ENCODE data around the gene PTAR1. TPM values are rescaled to one million over a fixed set of nuclear protein-coding genes. Genes with fewer than 3 reads are reported as not detected.

PTAR1 gene
- total RNA-seq, 1 donor from 2014 or later, result 52.9 TPM

DNA sequence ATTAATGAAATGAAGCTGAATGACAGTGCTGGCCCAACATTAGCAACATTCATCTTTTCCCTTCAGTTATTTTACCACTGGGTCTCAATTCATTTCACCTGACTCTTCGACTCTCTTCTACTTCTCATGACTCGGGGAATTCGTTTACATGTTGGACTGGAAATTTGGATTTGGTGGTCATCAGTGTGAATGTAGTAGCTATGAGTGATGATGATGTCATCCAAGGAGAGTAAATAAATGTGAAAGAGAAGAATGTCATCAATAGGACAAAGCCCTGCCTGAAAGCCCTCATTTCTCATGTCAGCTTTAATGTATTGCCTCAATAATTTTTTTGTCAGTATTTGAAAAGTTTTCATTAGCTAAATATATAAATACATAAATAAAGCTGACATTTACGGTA lies 38.9 kb upstream of the PTAR1 start:
- TF ChIP-seq, protein P1, sequence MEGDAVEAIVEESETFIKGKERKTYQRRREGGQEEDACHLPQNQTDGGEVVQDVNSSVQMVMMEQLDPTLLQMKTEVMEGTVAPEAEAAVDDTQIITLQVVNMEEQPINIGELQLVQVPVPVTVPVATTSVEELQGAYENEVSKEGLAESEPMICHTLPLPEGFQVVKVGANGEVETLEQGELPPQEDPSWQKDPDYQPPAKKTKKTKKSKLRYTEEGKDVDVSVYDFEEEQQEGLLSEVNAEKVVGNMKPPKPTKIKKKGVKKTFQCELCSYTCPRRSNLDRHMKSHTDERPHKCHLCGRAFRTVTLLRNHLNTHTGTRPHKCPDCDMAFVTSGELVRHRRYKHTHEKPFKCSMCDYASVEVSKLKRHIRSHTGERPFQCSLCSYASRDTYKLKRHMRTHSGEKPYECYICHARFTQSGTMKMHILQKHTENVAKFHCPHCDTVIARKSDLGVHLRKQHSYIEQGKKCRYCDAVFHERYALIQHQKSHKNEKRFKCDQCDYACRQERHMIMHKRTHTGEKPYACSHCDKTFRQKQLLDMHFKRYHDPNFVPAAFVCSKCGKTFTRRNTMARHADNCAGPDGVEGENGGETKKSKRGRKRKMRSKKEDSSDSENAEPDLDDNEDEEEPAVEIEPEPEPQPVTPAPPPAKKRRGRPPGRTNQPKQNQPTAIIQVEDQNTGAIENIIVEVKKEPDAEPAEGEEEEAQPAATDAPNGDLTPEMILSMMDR (conservative IDR thresholded peaks at IDR 0.05), result no peak
- Mint-ChIP-seq H3K27me3 (peaks cover 4% of the 10 kb centered on the region), H3K4me3 (peak overlapping the region; percentile 1), H3K27ac (peak overlapping the region; percentile 21), H3K4me1 (ENCODE audit: unreplicated experiment) (no peaks in the 10 kb centered on the region), H3K9me3 (no peaks in the 10 kb centered on the region), H3K36me3 (no peaks in the 10 kb centered on the region)
- DNase-seq (ENCODE audit: extremely low spot score, unreplicated experiment), result no peak

DNA sequence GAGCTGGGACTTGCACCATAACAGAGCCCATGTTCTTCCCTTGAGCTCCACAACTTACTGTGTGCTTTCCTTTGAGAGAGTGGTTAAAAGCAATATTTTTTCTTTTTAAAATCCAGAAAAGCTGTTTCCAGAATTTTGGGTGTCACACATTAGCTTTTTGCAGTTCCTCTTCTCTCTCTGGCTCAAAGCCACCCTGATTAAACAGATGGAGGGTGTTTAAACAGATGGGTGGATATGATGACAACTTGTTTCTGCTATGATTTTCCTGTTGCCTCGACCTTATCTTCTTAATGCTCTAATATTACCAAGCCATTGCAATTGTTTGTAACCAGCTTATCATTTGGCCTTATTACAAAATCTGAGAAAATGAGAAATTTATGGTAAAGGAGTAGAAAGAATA lies 37.9 kb upstream of the PTAR1 start:
- H3K27me3 Mint-ChIP-seq, result peaks cover 7% of the 10 kb centered on the region
- no peaks in the 10 kb centered on the region for H3K4me1 Mint-ChIP-seq (ENCODE audit: unreplicated experiment)
- DNase-seq (ENCODE audit: extremely low spot score, unreplicated experiment), result no peak
- H3K9me3 Mint-ChIP-seq, result no peaks in the 10 kb centered on the region
- no peak overlapping the region for H3K27ac Mint-ChIP-seq
- TF ChIP-seq, protein P1 (conservative IDR thresholded peaks at IDR 0.05), result no peak
- H3K36me3 Mint-ChIP-seq, result no peaks in the 10 kb centered on the region
- no peak overlapping the region for H3K4me3 Mint-ChIP-seq

DNA sequence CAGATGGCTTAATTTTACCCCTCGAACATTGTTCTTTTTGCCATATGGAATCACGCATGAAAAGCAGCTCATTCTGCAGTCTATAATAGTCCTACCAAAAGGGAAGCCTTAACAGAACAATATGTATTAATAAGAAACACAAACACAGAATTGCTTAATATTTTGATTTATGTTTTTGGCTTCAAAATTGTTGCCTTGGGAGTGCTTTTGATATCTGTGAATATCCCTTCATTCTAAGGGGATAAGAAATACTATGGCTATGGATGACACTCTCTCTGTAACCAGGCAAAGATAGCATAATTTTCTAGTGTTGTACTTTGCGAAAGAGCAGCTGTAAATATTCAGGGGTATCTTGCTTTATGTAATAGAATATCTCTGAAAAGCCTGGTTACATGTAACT lies 34.5 kb upstream of the PTAR1 start:
- Mint-ChIP-seq H3K4me3 (no peak overlapping the region), H3K4me1 (ENCODE audit: unreplicated experiment) (no peaks in the 10 kb centered on the region), H3K27me3 (peaks cover 17% of the 10 kb centered on the region), H3K27ac (no peak overlapping the region), H3K36me3 (no peaks in the 10 kb centered on the region), H3K9me3 (no peaks in the 10 kb centered on the region)
- DNase-seq (ENCODE audit: extremely low spot score, unreplicated experiment), result no peak
- TF ChIP-seq, protein P1 (conservative IDR thresholded peaks at IDR 0.05), result no peak

DNA sequence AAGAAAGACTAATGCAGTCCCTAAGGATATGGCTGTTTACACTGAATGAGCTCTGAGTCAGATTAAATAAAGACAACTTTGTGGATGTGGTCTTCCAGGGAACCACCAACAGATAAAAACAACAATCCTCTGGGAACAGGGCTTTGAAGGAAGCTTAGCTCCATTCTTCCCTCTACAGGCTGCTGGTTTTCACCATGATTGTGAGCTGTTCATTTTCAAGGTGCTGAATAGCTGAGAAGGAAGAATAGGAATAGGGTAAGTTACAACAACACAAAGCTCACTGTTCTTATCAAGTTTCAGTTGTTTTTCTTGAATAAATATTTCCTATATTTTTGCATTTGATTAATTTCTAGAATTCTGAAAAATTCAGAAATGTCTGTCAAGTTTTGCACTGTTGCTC lies 25.9 kb upstream of the PTAR1 start:
- Mint-ChIP-seq H3K27me3 (peaks cover 3% of the 10 kb centered on the region), H3K36me3 (no peaks in the 10 kb centered on the region), H3K27ac (no peak overlapping the region), H3K4me1 (ENCODE audit: unreplicated experiment) (no peaks in the 10 kb centered on the region), H3K9me3 (no peaks in the 10 kb centered on the region), H3K4me3 (no peak overlapping the region)
- TF ChIP-seq, protein P1 (conservative IDR thresholded peaks at IDR 0.05), result no peak
- no peak for DNase-seq (ENCODE audit: extremely low spot score, unreplicated experiment)

DNA sequence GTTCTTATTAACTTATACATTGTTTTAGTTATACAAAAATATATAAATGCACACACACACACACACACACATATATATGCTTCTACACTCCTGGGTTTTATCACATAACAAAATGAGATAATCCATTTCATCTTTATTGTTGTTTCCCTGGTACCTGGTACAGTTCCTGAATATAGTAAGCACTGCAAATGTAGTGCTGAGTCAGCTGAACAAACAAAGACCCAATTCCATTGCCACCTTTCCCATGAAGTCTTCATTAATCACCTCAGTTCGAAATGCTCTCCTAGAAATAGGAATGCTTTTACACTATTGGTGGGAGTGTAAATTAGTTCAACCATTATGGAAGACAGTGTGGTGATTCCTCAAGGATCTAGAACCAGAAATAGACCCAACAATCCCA lies 13.4 kb upstream of the PTAR1 start:
- Mint-ChIP-seq H3K9me3 (peaks cover 7% of the 10 kb centered on the region), H3K4me3 (no peak overlapping the region), H3K36me3 (no peaks in the 10 kb centered on the region), H3K27ac (no peak overlapping the region), H3K27me3 (no peaks in the 10 kb centered on the region), H3K4me1 (ENCODE audit: unreplicated experiment) (no peaks in the 10 kb centered on the region)
- TF ChIP-seq, protein P1 (conservative IDR thresholded peaks at IDR 0.05), result no peak
- DNase-seq (ENCODE audit: extremely low spot score, unreplicated experiment), result no peak

All from type B pancreatic cell (in vitro differentiated cells).